ENCODE results near the gene SRBD1. TPM values are rescaled to one million over a fixed set of nuclear protein-coding genes. Genes with fewer than 3 reads are reported as not detected.

The SRBD1 gene
- total RNA-seq, 1 experiment from 2014 or later, result 5.8 TPM

- DNase-seq, result no peak
- H3K4me3 ChIP-seq, result no peak overlapping the region
- no peaks in the 10 kb centered on the region for H3K9me3 ChIP-seq
- H3K27me3 ChIP-seq, result no peaks in the 10 kb centered on the region
- peaks cover 42% of the 10 kb centered on the region for H3K36me3 ChIP-seq
These were observed 69.6 kb downstream of the SRBD1 start for GRCh38 chr2:45541450-45541849.

- Histone ChIP-seq H3K27me3 (no peaks in the 10 kb centered on the region), H3K9me3 (no peaks in the 10 kb centered on the region), H3K36me3 (peaks cover 42% of the 10 kb centered on the region), H3K4me3 (no peak overlapping the region)
- no peak for DNase-seq
These were observed 70.1 kb downstream of the SRBD1 start for GRCh38 chr2:45540942-45541341.

- H3K4me3 ChIP-seq, result no peak overlapping the region
These were observed 77.3 kb downstream of the SRBD1 start for GRCh38 chr2:45533771-45534170.

GRCh38 chr2:45532181-45532580 lies 78.9 kb downstream of the SRBD1 start:
- Histone ChIP-seq H3K4me3 (no peak overlapping the region), H3K36me3 (peaks cover 10% of the 10 kb centered on the region; the same call in 1 of the 2 replicates), H3K9me3 (no peaks in the 10 kb centered on the region), H3K27me3 (no peaks in the 10 kb centered on the region)
- no peak for DNase-seq

More at GRCh38 chr2:45533771-45534170, 77.3 kb downstream of the SRBD1 start:
- Histone ChIP-seq H3K36me3 (peaks cover 13% of the 10 kb centered on the region; the same call in 1 of the 2 replicates), H3K9me3 (no peaks in the 10 kb centered on the region), H3K27me3 (no peaks in the 10 kb centered on the region)
- DNase-seq, result no peak

GRCh38 chr2:45524016-45524415 lies 87.1 kb downstream of the SRBD1 start:
- peaks cover 2% of the 10 kb centered on the region; the same call in 1 of the 2 replicates for H3K36me3 ChIP-seq
- no peak for DNase-seq
- no peaks in the 10 kb centered on the region for H3K9me3 ChIP-seq
- no peak overlapping the region for H3K4me3 ChIP-seq
- no peaks in the 10 kb centered on the region for H3K27me3 ChIP-seq

- no peak for DNase-seq
- Histone ChIP-seq H3K36me3 (peaks cover 2% of the 10 kb centered on the region; the same call in 1 of the 2 replicates), H3K4me3 (no peak overlapping the region), H3K9me3 (no peaks in the 10 kb centered on the region), H3K27me3 (no peaks in the 10 kb centered on the region)
These were observed 92.5 kb downstream of the SRBD1 start for GRCh38 chr2:45518546-45518945.

GRCh38 chr2:45510701-45511420 lies 100.2 kb downstream of the SRBD1 start:
- DNase-seq, result no peak
- Histone ChIP-seq H3K9me3 (no peaks in the 10 kb centered on the region), H3K27me3 (no peaks in the 10 kb centered on the region), H3K36me3 (no peaks in the 10 kb centered on the region), H3K4me3 (no peak overlapping the region)

- Histone ChIP-seq H3K4me3 (no peak overlapping the region), H3K9me3 (no peaks in the 10 kb centered on the region), H3K36me3 (no peaks in the 10 kb centered on the region; the same call in 1 of the 2 replicates)
These were observed 104.3 kb downstream of the SRBD1 start for GRCh38 chr2:45506756-45507155.

GRCh38 chr2:45505138-45505537 lies 105.9 kb downstream of the SRBD1 start:
- H3K27me3 ChIP-seq, result no peaks in the 10 kb centered on the region
- H3K9me3 ChIP-seq, result peaks cover 6% of the 10 kb centered on the region; the same call in 1 of the 2 replicates
- no peak for DNase-seq
- H3K4me3 ChIP-seq, result no peak overlapping the region
- peaks cover 3% of the 10 kb centered on the region; the same call in 1 of the 2 replicates for H3K36me3 ChIP-seq

More at GRCh38 chr2:45506756-45507155, 104.3 kb downstream of the SRBD1 start:
- no peaks in the 10 kb centered on the region for H3K27me3 ChIP-seq
- no peak for DNase-seq

- DNase-seq, result no peak
- H3K36me3 ChIP-seq, result peaks cover 3% of the 10 kb centered on the region; the same call in 1 of the 2 replicates
- H3K4me3 ChIP-seq, result no peak overlapping the region
- no peaks in the 10 kb centered on the region for H3K27me3 ChIP-seq
- H3K9me3 ChIP-seq, result peaks cover 6% of the 10 kb centered on the region; the same call in 1 of the 2 replicates
These were observed 112.2 kb downstream of the SRBD1 start for GRCh38 chr2:45498661-45499550.

- H3K9me3 ChIP-seq, result peaks cover 6% of the 10 kb centered on the region; the same call in 1 of the 2 replicates
- no peak overlapping the region for H3K4me3 ChIP-seq
- DNase-seq, result no peak
- no peaks in the 10 kb centered on the region for H3K27me3 ChIP-seq
- H3K36me3 ChIP-seq, result peaks cover 3% of the 10 kb centered on the region; the same call in 1 of the 2 replicates
These were observed 113.7 kb downstream of the SRBD1 start for GRCh38 chr2:45497355-45497754.

- H3K4me3 ChIP-seq, result no peak overlapping the region
- H3K9me3 ChIP-seq, result peaks cover 6% of the 10 kb centered on the region; the same call in 1 of the 2 replicates
- H3K27me3 ChIP-seq, result no peaks in the 10 kb centered on the region
- H3K36me3 ChIP-seq, result peaks cover 3% of the 10 kb centered on the region; the same call in 1 of the 2 replicates
- DNase-seq, result no peak
These were observed 114.2 kb downstream of the SRBD1 start for GRCh38 chr2:45496869-45497268.

GRCh38 chr2:45494978-45495293 lies 116.1 kb downstream of the SRBD1 start:
- DNase-seq, result no peak
- Histone ChIP-seq H3K4me3 (no peak overlapping the region), H3K9me3 (no peaks in the 10 kb centered on the region), H3K27me3 (no peaks in the 10 kb centered on the region), H3K36me3 (no peaks in the 10 kb centered on the region)

- Histone ChIP-seq H3K4me3 (no peak overlapping the region), H3K27me3 (no peaks in the 10 kb centered on the region), H3K36me3 (no peaks in the 10 kb centered on the region), H3K9me3 (no peaks in the 10 kb centered on the region)
- DNase-seq, result no peak
These were observed 116.6 kb downstream of the SRBD1 start for GRCh38 chr2:45494275-45494977.

- H3K36me3 ChIP-seq, result peaks cover 5% of the 10 kb centered on the region
- no peak for DNase-seq
These were observed 126.1 kb downstream of the SRBD1 start for GRCh38 chr2:45484965-45485364.

GRCh38 chr2:45483997-45484396 lies 127.1 kb downstream of the SRBD1 start:
- no peak overlapping the region for H3K4me3 ChIP-seq
- peaks cover 11% of the 10 kb centered on the region for H3K36me3 ChIP-seq
- no peak for DNase-seq
- H3K9me3 ChIP-seq, result no peaks in the 10 kb centered on the region
- no peaks in the 10 kb centered on the region for H3K27me3 ChIP-seq

More at GRCh38 chr2:45484965-45485364, 126.1 kb downstream of the SRBD1 start:
- Histone ChIP-seq H3K27me3 (no peaks in the 10 kb centered on the region), H3K4me3 (no peak overlapping the region), H3K9me3 (no peaks in the 10 kb centered on the region)

GRCh38 chr2:45477546-45477945 lies 133.5 kb downstream of the SRBD1 start:
- no peak overlapping the region for H3K4me3 ChIP-seq
- no peak for DNase-seq
- H3K27me3 ChIP-seq, result no peaks in the 10 kb centered on the region
- H3K9me3 ChIP-seq, result no peaks in the 10 kb centered on the region
- peaks cover 11% of the 10 kb centered on the region for H3K36me3 ChIP-seq
